ENCODE measurements around the gene PDE4D. TPM values are rescaled to one million over a fixed set of nuclear protein-coding genes. Genes with fewer than 3 reads are reported as not detected.

PDE4D gene
- total RNA-seq, 1 donor from 2014 or later: 28.2 TPM

DNA sequence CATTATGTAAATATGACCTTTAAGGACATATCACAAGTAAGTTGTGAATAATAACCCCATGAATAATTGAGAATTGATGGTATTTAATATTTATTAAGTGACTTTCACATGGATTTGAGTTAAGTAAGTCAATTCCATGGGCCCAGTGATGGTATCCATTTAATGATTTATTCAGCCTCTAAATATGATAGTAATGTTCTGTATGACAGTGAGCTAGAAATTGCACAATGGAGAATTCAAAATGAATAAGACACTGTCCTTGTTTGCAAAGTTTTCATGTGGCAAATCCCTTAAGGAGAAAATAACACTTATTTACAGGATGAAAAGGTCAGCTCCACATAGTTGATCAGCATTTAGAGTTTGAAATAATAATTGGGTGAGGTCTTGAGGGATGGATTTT lies 160.7 kb downstream of the PDE4D start:
- intact Hi-C loops (cut with micrococcal nuclease): no loop called here
- no peaks in the 10 kb centered on the region for H3K9me3 Mint-ChIP-seq
- ChIA-PET POLR2A (no interaction called here), CTCF (interaction anchor here (0.9 kb wide), 1 partner anchor 9 kb away, joined by 3 read pairs; no protein-coding TSS in a partner anchor)
- no peaks in the 10 kb centered on the region for H3K27me3 Mint-ChIP-seq
- H3K27ac Mint-ChIP-seq: no peak overlapping the region
- H3K4me1 Mint-ChIP-seq: peaks cover 7% of the 10 kb centered on the region
- TF ChIP-seq, protein P1, sequence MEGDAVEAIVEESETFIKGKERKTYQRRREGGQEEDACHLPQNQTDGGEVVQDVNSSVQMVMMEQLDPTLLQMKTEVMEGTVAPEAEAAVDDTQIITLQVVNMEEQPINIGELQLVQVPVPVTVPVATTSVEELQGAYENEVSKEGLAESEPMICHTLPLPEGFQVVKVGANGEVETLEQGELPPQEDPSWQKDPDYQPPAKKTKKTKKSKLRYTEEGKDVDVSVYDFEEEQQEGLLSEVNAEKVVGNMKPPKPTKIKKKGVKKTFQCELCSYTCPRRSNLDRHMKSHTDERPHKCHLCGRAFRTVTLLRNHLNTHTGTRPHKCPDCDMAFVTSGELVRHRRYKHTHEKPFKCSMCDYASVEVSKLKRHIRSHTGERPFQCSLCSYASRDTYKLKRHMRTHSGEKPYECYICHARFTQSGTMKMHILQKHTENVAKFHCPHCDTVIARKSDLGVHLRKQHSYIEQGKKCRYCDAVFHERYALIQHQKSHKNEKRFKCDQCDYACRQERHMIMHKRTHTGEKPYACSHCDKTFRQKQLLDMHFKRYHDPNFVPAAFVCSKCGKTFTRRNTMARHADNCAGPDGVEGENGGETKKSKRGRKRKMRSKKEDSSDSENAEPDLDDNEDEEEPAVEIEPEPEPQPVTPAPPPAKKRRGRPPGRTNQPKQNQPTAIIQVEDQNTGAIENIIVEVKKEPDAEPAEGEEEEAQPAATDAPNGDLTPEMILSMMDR (IDR thresholded peaks at IDR 0.05): no peak
- H3K4me3 Mint-ChIP-seq: no peak overlapping the region
- no peaks in the 10 kb centered on the region for H3K36me3 Mint-ChIP-seq (ENCODE audit: low read depth)
- no peak for DNase-seq
- no peak for ATAC-seq (ENCODE audit: low read depth)

DNA sequence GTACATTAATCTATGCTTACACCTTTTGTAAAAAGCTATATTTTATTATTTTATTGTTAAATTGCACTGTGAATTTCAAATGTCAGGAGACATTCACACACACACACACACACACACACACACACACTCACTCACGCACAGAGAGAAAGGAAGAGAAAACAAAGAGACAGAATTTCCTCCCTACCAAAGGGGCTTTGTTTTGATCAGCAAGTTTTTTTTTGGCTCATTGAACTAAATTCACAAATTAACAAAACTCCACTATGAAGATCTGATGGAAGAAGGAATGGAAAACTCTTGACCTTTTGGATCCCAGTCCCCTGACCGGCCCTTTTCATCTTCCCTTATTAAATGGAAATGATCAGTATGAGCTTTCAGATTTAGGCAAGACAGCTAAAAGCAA lies 161.2 kb downstream of the PDE4D start:
- ATAC-seq (ENCODE audit: low read depth) (no peak), DNase-seq (no peak)
- no peak overlapping the region for H3K4me3 Mint-ChIP-seq
- ChIA-PET POLR2A (no interaction called here), CTCF (interaction anchor here (0.9 kb wide), 1 partner anchor 9 kb away, joined by 3 read pairs; no protein-coding TSS in a partner anchor)
- H3K9me3 Mint-ChIP-seq: no peaks in the 10 kb centered on the region
- H3K27ac Mint-ChIP-seq: no peak overlapping the region
- no peaks in the 10 kb centered on the region for H3K27me3 Mint-ChIP-seq
- TF ChIP-seq, protein P1 (IDR thresholded peaks at IDR 0.05): no peak
- intact Hi-C loops (cut with micrococcal nuclease): no loop called here
- H3K4me1 Mint-ChIP-seq: peaks cover 8% of the 10 kb centered on the region
- no peaks in the 10 kb centered on the region for H3K36me3 Mint-ChIP-seq (ENCODE audit: low read depth)

DNA sequence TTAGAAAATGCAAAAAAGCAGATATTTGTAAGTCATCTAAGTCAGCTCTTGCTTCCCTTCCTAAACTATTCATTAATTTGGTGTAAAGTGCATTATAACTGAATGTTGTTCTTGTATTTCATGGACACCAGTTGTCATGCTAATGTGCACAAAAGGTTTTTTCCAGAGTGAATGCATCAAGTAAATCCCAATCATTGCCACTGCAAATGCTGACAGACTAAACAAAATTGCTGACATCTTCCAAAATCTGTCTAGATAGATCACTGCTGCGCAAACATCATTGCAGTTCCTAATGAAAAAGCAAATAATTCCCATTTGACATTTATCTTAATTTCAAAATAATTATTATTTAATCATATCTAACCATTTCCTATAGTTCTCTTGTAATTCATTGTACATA lies 161.7 kb downstream of the PDE4D start:
- ChIA-PET POLR2A (no interaction called here), CTCF (no interaction called here)
- Mint-ChIP-seq H3K4me3 (no peak overlapping the region), H3K4me1 (peaks cover 9% of the 10 kb centered on the region), H3K27me3 (no peaks in the 10 kb centered on the region), H3K36me3 (ENCODE audit: low read depth) (no peaks in the 10 kb centered on the region), H3K9me3 (no peaks in the 10 kb centered on the region), H3K27ac (no peak overlapping the region)
- TF ChIP-seq, protein P1 (IDR thresholded peaks at IDR 0.05): no peak
- intact Hi-C loops (cut with micrococcal nuclease): no loop called here
- DNase-seq (no peak), ATAC-seq (ENCODE audit: low read depth) (no peak)

DNA sequence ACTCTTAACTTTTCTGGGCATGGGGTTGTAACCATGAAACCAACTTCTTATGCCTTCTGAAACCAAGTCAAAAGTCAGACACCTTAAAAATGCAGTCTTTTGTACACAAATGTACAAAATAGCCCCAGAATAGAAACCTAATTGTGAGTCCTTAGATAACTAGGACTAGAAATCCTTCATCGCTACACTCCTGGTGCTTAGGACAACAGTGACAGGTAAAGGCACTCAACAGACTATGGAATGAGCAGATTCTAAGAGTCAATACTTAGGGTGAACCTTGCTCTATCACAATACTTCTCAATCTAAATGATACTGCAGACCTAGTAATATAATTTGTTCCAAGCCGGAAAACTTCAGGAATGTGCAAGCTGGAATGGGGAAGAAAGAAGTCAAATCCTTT lies 163.7 kb downstream of the PDE4D start:
- ChIA-PET POLR2A (interaction anchor here (0.6 kb wide), 1 partner anchor 27 kb away, joined by 6 read pairs; no protein-coding TSS in a partner anchor), CTCF (interaction anchor here (1.2 kb wide), 1 partner anchor 31 kb away, joined by 3 read pairs; no protein-coding TSS in a partner anchor)
- H3K9me3 Mint-ChIP-seq: no peaks in the 10 kb centered on the region
- DNase-seq: no peak
- TF ChIP-seq, protein P1 (IDR thresholded peaks at IDR 0.05): no peak
- H3K4me1 Mint-ChIP-seq: peaks cover 15% of the 10 kb centered on the region
- no peaks in the 10 kb centered on the region for H3K27me3 Mint-ChIP-seq
- H3K27ac Mint-ChIP-seq: no peak overlapping the region
- no peaks in the 10 kb centered on the region for H3K36me3 Mint-ChIP-seq (ENCODE audit: low read depth)
- no peak for ATAC-seq (ENCODE audit: low read depth)
- H3K4me3 Mint-ChIP-seq: no peak overlapping the region
- intact Hi-C loops (cut with micrococcal nuclease): loop anchor here (10.0 kb wide), 1 partner anchor 55 kb away; no protein-coding TSS in a partner anchor

DNA sequence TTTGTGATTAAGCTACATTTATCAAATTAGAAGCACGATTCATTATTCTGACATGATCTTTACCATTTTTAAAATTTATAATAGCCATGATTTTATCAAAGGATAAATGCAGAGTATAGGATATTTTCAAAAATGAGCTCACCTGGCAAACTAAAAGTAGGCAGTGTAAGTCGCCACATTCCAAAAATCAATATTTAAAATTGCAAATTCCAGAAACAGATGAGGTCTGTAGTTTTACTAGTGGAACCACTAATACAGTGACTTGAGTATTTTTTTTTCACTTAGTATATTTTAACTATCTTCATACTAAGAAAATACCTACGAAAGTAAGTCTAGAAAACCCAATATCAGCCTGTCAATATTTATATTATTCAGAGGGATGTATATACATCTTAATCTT lies 164.2 kb downstream of the PDE4D start:
- H3K4me3 Mint-ChIP-seq: no peak overlapping the region
- no peaks in the 10 kb centered on the region for H3K27me3 Mint-ChIP-seq
- no peak overlapping the region for H3K27ac Mint-ChIP-seq
- ChIA-PET POLR2A (no interaction called here), CTCF (no interaction called here)
- ATAC-seq (ENCODE audit: low read depth) (no peak), DNase-seq (no peak)
- intact Hi-C loops (cut with micrococcal nuclease): loop anchor here (10.0 kb wide), 1 partner anchor 55 kb away; no protein-coding TSS in a partner anchor
- TF ChIP-seq, protein P1 (IDR thresholded peaks at IDR 0.05): no peak
- H3K4me1 Mint-ChIP-seq: peaks cover 17% of the 10 kb centered on the region
- H3K9me3 Mint-ChIP-seq: no peaks in the 10 kb centered on the region
- no peaks in the 10 kb centered on the region for H3K36me3 Mint-ChIP-seq (ENCODE audit: low read depth)
